ENCODE measurements around the gene MCM5.

MCM5 gene

GRCh38 chr22:35379146-35379993 lies 20.6 kb upstream of the MCM5 start:
- H3K27ac ChIP-seq (ENCODE audit: low read depth, low read length, severe bottlenecking): no peak overlapping the region
- no peak overlapping the region for H3K4me3 ChIP-seq (ENCODE audit: extremely low read depth, insufficient read depth, low read length, poor library complexity, severe bottlenecking)
- H3K36me3 ChIP-seq (ENCODE audit: control insufficient read depth, insufficient read depth, low read length): no peaks in the 10 kb centered on the region
- WGBS, 2 experiments (ENCODE audit: insufficient coverage in 2 of 2): 81 to 86% methylated on average over 6 to 8 of the region's 10 CpGs
- H3K9me3 ChIP-seq (ENCODE audit: control insufficient read depth, low read length): no peaks in the 10 kb centered on the region
- H3K4me1 ChIP-seq (ENCODE audit: control insufficient read depth, insufficient read depth, low read length, poor library complexity, severe bottlenecking): peaks cover 26% of the 10 kb centered on the region

- H3K27ac ChIP-seq (ENCODE audit: low read depth, low read length, severe bottlenecking): no peak overlapping the region
- no peak overlapping the region for H3K4me3 ChIP-seq (ENCODE audit: extremely low read depth, insufficient read depth, low read length, poor library complexity, severe bottlenecking)
- WGBS, 2 experiments (ENCODE audit: insufficient coverage in 2 of 2): 94 to 97% methylated on average over 5 to 6 of the region's 6 CpGs
- peaks cover 26% of the 10 kb centered on the region for H3K4me1 ChIP-seq (ENCODE audit: control insufficient read depth, insufficient read depth, low read length, poor library complexity, severe bottlenecking)
- H3K36me3 ChIP-seq (ENCODE audit: control insufficient read depth, insufficient read depth, low read length): no peaks in the 10 kb centered on the region
- no peaks in the 10 kb centered on the region for H3K9me3 ChIP-seq (ENCODE audit: control insufficient read depth, low read length)
Measured at GRCh38 chr22:35380013-35380412, 19.9 kb upstream of the MCM5 start.

GRCh38 chr22:35380537-35381423 lies 19.2 kb upstream of the MCM5 start, which contains the start of gene HMOX1:
Gene HMOX1, plus strand, starts transcription at chr22:35381096. Its CDS starts 78 bp downstream, at chr22:35381174.
- H3K36me3 ChIP-seq (ENCODE audit: control insufficient read depth, insufficient read depth, low read length): no peaks in the 10 kb centered on the region
- H3K9me3 ChIP-seq (ENCODE audit: control insufficient read depth, low read length): no peaks in the 10 kb centered on the region
- H3K27ac ChIP-seq (ENCODE audit: low read depth, low read length, severe bottlenecking): no peak within 1 kb of the TSS
- WGBS, 2 experiments (ENCODE audit: insufficient coverage in 2 of 2): 2 to 10% methylated on average over 24 to 40 of the region's 47 CpGs
- peaks cover 26% of the 10 kb centered on the region for H3K4me1 ChIP-seq (ENCODE audit: control insufficient read depth, insufficient read depth, low read length, poor library complexity, severe bottlenecking)
- H3K4me3 ChIP-seq (ENCODE audit: extremely low read depth, insufficient read depth, low read length, poor library complexity, severe bottlenecking): peak within 1 kb of the TSS; percentile 41

- no peaks in the 10 kb centered on the region for H3K9me3 ChIP-seq (ENCODE audit: control insufficient read depth, low read length)
- WGBS, 2 experiments (ENCODE audit: insufficient coverage in 2 of 2): 88 to 93% methylated on average over 4 to 5 of the region's 5 CpGs
- peaks cover 23% of the 10 kb centered on the region for H3K4me1 ChIP-seq (ENCODE audit: control insufficient read depth, insufficient read depth, low read length, poor library complexity, severe bottlenecking)
- H3K27ac ChIP-seq (ENCODE audit: low read depth, low read length, severe bottlenecking): no peak overlapping the region
- H3K36me3 ChIP-seq (ENCODE audit: control insufficient read depth, insufficient read depth, low read length): peaks cover 3% of the 10 kb centered on the region
- peak overlapping the region; percentile 41 for H3K4me3 ChIP-seq (ENCODE audit: extremely low read depth, insufficient read depth, low read length, poor library complexity, severe bottlenecking)
Measured at GRCh38 chr22:35381424-35382009, 18.4 kb upstream of the MCM5 start.

- Histone ChIP-seq H3K36me3 (ENCODE audit: control insufficient read depth, insufficient read depth, low read length) (peaks cover 10% of the 10 kb centered on the region), H3K9me3 (ENCODE audit: control insufficient read depth, low read length) (no peaks in the 10 kb centered on the region), H3K4me3 (ENCODE audit: extremely low read depth, insufficient read depth, low read length, poor library complexity, severe bottlenecking) (no peak overlapping the region), H3K4me1 (ENCODE audit: control insufficient read depth, insufficient read depth, low read length, poor library complexity, severe bottlenecking) (peaks cover 14% of the 10 kb centered on the region), H3K27ac (ENCODE audit: low read depth, low read length, severe bottlenecking) (no peak overlapping the region)
- 94 to 100% methylated on average over 1 to 3 of the region's 3 CpGs for WGBS, 2 experiments (ENCODE audit: insufficient coverage in 2 of 2)
Measured at GRCh38 chr22:35383679-35384071, 16.3 kb upstream of the MCM5 start.

- WGBS, 2 experiments (ENCODE audit: insufficient coverage in 2 of 2): 88 to 96% methylated on average over 3 to 4 of the region's 4 CpGs
- H3K27ac ChIP-seq (ENCODE audit: low read depth, low read length, severe bottlenecking): no peak overlapping the region
- H3K9me3 ChIP-seq (ENCODE audit: control insufficient read depth, low read length): no peaks in the 10 kb centered on the region
- H3K4me1 ChIP-seq (ENCODE audit: control insufficient read depth, insufficient read depth, low read length, poor library complexity, severe bottlenecking): peaks cover 7% of the 10 kb centered on the region
- H3K4me3 ChIP-seq (ENCODE audit: extremely low read depth, insufficient read depth, low read length, poor library complexity, severe bottlenecking): no peak overlapping the region
- H3K36me3 ChIP-seq (ENCODE audit: control insufficient read depth, insufficient read depth, low read length): peaks cover 10% of the 10 kb centered on the region
Measured at GRCh38 chr22:35384527-35384926, 15.4 kb upstream of the MCM5 start.

GRCh38 chr22:35384975-35385588 lies 14.9 kb upstream of the MCM5 start:
- 92 to 95% methylated on average over 5 to 6 of the region's 6 CpGs for WGBS, 2 experiments (ENCODE audit: insufficient coverage in 2 of 2)
- H3K4me1 ChIP-seq (ENCODE audit: control insufficient read depth, insufficient read depth, low read length, poor library complexity, severe bottlenecking): peaks cover 6% of the 10 kb centered on the region
- H3K9me3 ChIP-seq (ENCODE audit: control insufficient read depth, low read length): no peaks in the 10 kb centered on the region
- no peak overlapping the region for H3K4me3 ChIP-seq (ENCODE audit: extremely low read depth, insufficient read depth, low read length, poor library complexity, severe bottlenecking)
- peaks cover 10% of the 10 kb centered on the region for H3K36me3 ChIP-seq (ENCODE audit: control insufficient read depth, insufficient read depth, low read length)
- no peak overlapping the region for H3K27ac ChIP-seq (ENCODE audit: low read depth, low read length, severe bottlenecking)

GRCh38 chr22:35386670-35387288 lies 13.2 kb upstream of the MCM5 start:
- Histone ChIP-seq H3K4me3 (ENCODE audit: extremely low read depth, insufficient read depth, low read length, poor library complexity, severe bottlenecking) (no peak overlapping the region), H3K27ac (ENCODE audit: low read depth, low read length, severe bottlenecking) (no peak overlapping the region)
- WGBS, 2 experiments (ENCODE audit: insufficient coverage in 2 of 2): 92 to 94% methylated on average over 10 to 19 of the region's 19 CpGs

GRCh38 chr22:35390933-35391332 lies 9.0 kb upstream of the MCM5 start:
- Histone ChIP-seq H3K4me1 (ENCODE audit: control insufficient read depth, insufficient read depth, low read length, poor library complexity, severe bottlenecking) (no peaks in the 10 kb centered on the region), H3K4me3 (ENCODE audit: extremely low read depth, insufficient read depth, low read length, poor library complexity, severe bottlenecking) (no peak overlapping the region), H3K9me3 (ENCODE audit: control insufficient read depth, low read length) (no peaks in the 10 kb centered on the region), H3K27ac (ENCODE audit: low read depth, low read length, severe bottlenecking) (no peak overlapping the region), H3K36me3 (ENCODE audit: control insufficient read depth, insufficient read depth, low read length) (peaks cover 17% of the 10 kb centered on the region)
- 80% methylated on average over 2 of the region's 5 CpGs; no CpG with 5 or more reads in 1 of the 2 experiments for WGBS, 2 experiments (ENCODE audit: insufficient coverage in 2 of 2)

More at GRCh38 chr22:35386670-35387288, 13.2 kb upstream of the MCM5 start:
- Histone ChIP-seq H3K4me1 (ENCODE audit: control insufficient read depth, insufficient read depth, low read length, poor library complexity, severe bottlenecking) (no peaks in the 10 kb centered on the region), H3K36me3 (ENCODE audit: control insufficient read depth, insufficient read depth, low read length) (peaks cover 13% of the 10 kb centered on the region), H3K9me3 (ENCODE audit: control insufficient read depth, low read length) (no peaks in the 10 kb centered on the region)

GRCh38 chr22:35392357-35392756 lies 7.6 kb upstream of the MCM5 start:
- Histone ChIP-seq H3K36me3 (ENCODE audit: control insufficient read depth, insufficient read depth, low read length) (peaks cover 11% of the 10 kb centered on the region), H3K4me1 (ENCODE audit: control insufficient read depth, insufficient read depth, low read length, poor library complexity, severe bottlenecking) (peaks cover 5% of the 10 kb centered on the region), H3K9me3 (ENCODE audit: control insufficient read depth, low read length) (no peaks in the 10 kb centered on the region), H3K4me3 (ENCODE audit: extremely low read depth, insufficient read depth, low read length, poor library complexity, severe bottlenecking) (no peak overlapping the region), H3K27ac (ENCODE audit: low read depth, low read length, severe bottlenecking) (no peak overlapping the region)
- 84 to 96% methylated on average over 2 of the region's 2 CpGs for WGBS, 2 experiments (ENCODE audit: insufficient coverage in 2 of 2)
